SHP77 (cell line): ENCODE data around the gene RIMS1.

Source experiments
- DNase-seq, 2 experiments: peaks; one replicate each; lab custom pipeline; 2025; lab: John Stamatoyannopoulos, UW

The RIMS1 gene

DNA sequence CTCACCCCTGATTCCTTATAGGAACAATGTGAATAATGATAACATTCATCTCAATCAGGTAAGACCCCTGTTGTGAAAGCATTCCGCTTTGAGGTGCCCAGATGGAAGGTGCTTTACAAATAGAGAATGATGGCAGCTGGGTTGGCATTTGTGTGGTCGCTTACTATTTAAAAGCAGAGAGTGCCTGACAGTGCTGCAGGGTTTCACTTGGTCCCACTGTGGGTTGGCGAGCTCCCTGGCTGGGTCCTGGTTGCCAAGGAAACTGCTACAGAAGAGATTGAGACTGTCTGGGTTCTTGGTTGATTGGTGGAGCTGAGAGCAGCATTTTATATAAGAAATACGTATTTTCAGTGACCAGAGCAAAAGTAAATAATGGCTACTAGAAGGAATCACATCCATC, 528.3 kb downstream of the RIMS1 start:
- no peak for DNase-seq

DNA sequence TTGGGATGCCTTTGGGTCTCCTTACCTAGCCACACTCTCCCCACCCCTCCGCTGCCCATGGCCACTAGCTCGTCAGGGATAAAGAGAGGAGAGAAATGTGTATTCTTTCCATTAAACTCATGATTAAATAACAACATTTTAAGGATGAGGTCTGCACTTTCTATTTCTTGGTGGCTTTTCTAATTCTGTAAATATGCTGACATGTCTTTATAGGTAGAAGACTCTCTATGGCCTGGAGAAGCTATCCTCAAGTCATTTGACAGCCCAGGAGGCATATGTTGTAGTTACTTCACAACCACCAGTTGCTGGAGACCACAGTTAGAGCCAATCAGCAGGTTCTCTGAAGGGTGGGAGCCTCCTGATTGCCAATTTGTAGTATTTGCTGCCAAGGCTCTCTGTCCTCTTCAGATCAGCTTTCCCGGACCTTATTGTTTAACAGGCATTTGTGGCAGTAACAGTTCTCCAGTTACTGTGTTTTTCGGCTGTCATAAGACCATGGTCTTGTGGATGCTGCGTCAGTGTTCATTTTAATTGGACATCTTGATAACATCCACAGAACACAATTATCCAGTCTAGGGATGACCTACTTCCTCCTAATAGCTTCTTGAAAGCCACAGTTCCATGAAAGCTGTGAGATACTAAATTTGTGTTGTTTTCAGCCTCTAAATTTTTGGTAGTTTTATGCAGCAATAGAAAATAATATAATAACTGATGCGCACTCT, 530.6 kb downstream of the RIMS1 start:
- DNase-seq: no peak

GRCh38 chr6:72417759-72418158, 531.4 kb downstream of the RIMS1 start:
- no peak for DNase-seq

- no peak for DNase-seq
Measured at GRCh38 chr6:72418495-72418894, 532.1 kb downstream of the RIMS1 start.

DNA sequence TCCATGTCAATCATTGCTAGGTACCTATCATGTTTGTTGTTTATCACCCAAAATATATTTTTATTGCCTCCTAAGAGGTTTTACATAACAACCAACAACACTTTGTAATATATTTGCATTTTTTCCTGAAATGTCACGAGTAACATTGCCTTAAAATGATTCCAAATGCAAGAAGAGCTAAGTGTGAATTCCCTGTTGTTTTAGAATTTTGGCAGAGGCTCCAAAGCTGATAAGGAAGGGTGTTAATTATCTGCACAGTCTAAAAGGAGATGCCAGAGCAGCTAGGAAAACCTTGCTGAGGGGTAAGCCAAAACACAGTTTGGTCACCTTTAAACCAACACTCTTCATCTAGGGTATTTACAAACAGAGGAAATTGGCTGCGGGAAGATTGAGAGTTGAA, 533.6 kb downstream of the RIMS1 start:
- no peak for DNase-seq

GRCh38 chr6:72420409-72420808, 534.1 kb downstream of the RIMS1 start:
- no peak for DNase-seq

GRCh38 chr6:72421387-72421786, 535.0 kb downstream of the RIMS1 start:
- no peak for DNase-seq

GRCh38 chr6:72422171-72422570, 535.8 kb downstream of the RIMS1 start:
- DNase-seq: no peak

DNA sequence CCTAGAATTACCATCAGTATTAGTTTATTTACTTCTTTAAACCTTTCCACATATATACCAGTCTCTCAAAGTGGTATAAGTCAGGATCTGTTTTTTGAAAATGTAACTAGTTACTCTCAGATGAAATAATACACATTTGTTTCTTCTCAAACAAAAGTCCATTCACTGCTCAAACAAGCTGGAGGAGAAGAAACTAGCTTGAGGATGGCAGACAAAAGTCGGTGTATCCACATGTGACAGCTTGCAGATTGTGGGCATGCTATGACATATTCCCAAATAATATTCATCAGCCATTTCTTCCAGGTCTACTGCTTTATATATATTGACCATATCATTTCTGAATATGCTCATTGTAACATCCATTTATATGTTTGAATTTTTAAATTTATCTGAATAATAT, 538.1 kb downstream of the RIMS1 start:
- no peak for DNase-seq

DNA sequence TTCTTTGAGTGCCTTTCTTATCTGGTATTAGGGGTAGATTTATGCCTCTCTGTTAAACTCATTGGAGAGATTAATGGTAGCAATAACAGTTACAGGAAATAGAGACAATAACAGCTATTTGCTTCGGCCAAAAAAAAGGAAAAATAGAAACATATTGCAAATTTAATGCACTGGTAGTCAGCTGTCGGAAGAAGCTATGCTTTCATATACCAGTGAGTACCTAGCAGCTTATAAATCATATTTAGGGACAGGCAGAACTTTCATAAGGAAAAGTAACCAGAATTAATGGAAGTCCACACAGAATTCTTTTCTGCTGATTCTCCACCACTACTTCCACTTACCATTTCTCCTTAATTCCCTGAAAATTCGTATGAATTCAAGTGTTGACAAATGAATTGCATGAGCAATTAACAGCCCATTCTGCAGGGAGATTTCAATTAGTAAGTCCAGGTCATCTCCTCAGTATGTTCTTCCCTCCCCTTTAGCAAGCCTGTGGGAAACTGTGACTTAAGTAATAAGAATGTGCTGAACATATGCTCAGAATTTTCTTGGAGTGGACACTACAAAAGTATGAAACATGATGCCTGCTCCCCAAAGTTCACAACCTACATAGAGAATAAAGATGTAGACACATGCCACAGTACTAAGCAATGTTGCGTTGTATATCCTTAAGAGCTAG, 538.8 kb downstream of the RIMS1 start:
- DNase-seq: no peak

DNA sequence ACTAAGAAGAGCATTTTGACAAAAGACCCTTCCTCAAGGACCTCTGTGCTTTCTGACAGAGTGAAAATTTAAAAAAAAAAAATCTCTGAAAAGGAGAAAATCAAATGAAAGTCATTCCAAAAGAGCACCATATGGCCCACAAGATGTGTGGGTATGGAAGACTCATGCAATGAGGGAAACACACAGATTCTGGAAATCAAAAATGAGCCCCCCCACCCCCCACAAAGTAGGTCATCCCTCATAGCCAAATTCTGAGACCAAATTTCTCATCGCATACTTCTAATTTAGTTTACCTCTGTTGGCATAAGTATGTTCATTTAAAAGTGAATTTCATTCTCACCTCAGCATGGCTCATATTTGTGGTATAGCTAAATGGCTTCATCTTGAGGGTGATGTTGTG, 554.3 kb downstream of the RIMS1 start:
- DNase-seq: no peak

DNA sequence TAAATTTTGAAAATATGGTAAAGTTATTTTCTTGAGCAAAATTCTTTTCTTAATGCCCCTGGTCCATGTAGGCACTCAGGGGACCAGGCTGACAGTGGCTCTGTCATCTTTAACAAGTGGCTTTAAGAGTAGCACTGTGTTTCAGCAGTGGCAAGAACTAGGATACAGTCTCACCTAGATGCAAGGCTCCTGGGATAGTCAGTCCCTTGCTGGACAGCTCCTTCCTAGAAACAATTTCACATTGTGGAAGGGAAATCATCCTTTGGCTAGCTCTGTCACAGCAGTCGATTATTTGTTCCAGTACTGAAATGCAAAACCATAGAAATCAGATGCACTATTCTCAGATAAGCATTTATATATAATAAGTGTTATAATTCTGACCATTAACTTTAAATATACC, 560.1 kb downstream of the RIMS1 start:
- DNase-seq: no peak
